Activated effector memory CD4-positive, alpha-beta T cell treated with Interleukin-2 at 50 U/mL for 16 hours (primary cell): Measurements from ENCODE around the gene AFG3L2.

Source experiments
- DNase-seq: peaks from one replicate; pipeline ENCODE4 v3.0.0-alpha.2; 2020

The AFG3L2 gene

GRCh38 chr18:12318857-12319256 is 58.2 kb downstream of the AFG3L2 start:
- no peak for DNase-seq

- DNase-seq, result no peak
These were observed 58.7 kb downstream of the AFG3L2 start for GRCh38 chr18:12318334-12318697.

- no peak for DNase-seq
These were observed 59.2 kb downstream of the AFG3L2 start for GRCh38 chr18:12317664-12318333.

GRCh38 chr18:12315911-12316310 is 61.1 kb downstream of the AFG3L2 start:
- DNase-seq, result no peak

- no peak for DNase-seq
These were observed 61.5 kb downstream of the AFG3L2 start for GRCh38 chr18:12315490-12315889.

- DNase-seq, result no peak
These were observed 62.3 kb downstream of the AFG3L2 start for GRCh38 chr18:12314591-12315305.

- DNase-seq, result no peak
These were observed 63.3 kb downstream of the AFG3L2 start for GRCh38 chr18:12313530-12314245.

- no peak for DNase-seq
These were observed 64.1 kb downstream of the AFG3L2 start for GRCh38 chr18:12312976-12313375.

GRCh38 chr18:12310762-12311161 is 66.3 kb downstream of the AFG3L2 start:
- DNase-seq, result no peak

GRCh38 chr18:12309683-12310198 is 67.3 kb downstream of the AFG3L2 start:
- DNase-seq, result no peak

- no peak for DNase-seq
These were observed 68.5 kb downstream of the AFG3L2 start for GRCh38 chr18:12308386-12309100.

- DNase-seq, result no peak
These were observed 69.2 kb downstream of the AFG3L2 start, which contains the start of gene TUBB6 for GRCh38 chr18:12307701-12308385. TSS of gene TUBB6 (plus strand) at chr18:12308241. CDS start at chr18:12308293, 52 bp downstream.

- no peak for DNase-seq
These were observed 70.0 kb downstream of the AFG3L2 start for GRCh38 chr18:12306752-12307700.

GRCh38 chr18:12305930-12306629 is 70.9 kb downstream of the AFG3L2 start:
- DNase-seq, result no peak

- DNase-seq, result no peak
These were observed 71.8 kb downstream of the AFG3L2 start for GRCh38 chr18:12305211-12305610.

GRCh38 chr18:12304351-12305210 is 72.4 kb downstream of the AFG3L2 start:
- DNase-seq, result no peak

- DNase-seq, result no peak
These were observed 74.5 kb downstream of the AFG3L2 start for GRCh38 chr18:12302391-12303147.

- DNase-seq, result no peak
These were observed 75.6 kb downstream of the AFG3L2 start for GRCh38 chr18:12301263-12302005.
